DMS53 treated with DMSO at 0.1 percent for 48 hours (cell line): Measurements from ENCODE around the gene ANKRD36.
"Not testable (repeated sequence)": the region's sequence is repeated elsewhere in the genome, so short reads cannot be mapped to it uniquely, and the experiment has no call there.

Experiments
- DNase-seq: peaks from one replicate; lab custom pipeline; 2025; ENCODE audit not compliant: unreplicated experiment; lab: John Stamatoyannopoulos, UW

The ANKRD36 gene

DNA sequence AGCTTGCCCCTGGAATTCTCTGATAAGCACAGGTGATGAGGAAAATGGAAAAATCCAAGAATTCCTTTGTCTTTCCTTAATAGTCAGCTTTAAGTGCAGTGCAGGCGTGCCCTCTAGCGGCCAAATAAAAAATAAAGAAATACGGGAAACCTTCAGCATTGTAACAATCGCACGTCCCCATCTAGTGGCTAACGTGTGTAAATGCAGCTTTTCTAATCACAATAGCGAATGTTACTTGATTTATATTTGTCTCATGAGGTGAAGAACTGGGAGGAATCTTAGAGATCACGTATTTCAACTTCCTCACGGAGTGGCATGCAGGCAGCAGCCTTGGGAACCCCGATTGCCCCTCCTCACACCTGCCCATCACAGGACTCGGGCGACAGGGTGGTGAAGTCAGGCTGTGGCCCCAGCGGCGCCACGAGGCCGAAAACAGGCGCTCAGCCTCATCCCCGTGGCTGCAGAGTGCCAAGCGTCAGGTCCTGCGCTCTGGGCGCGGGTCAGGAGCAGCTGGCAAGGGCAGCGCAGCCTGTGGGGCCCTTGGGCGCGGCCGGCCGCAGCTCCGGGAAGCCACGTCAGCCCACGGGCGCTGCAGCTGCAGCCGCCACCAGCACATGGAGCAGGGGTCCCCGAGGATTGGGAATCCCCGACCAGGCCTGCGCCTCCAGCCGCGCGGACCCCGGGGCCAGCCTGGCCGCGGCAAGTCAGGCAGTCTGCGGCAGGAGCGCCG is 468 bp upstream of the ANKRD36 start:
- DNase-seq = not testable (repeated sequence)

DNA sequence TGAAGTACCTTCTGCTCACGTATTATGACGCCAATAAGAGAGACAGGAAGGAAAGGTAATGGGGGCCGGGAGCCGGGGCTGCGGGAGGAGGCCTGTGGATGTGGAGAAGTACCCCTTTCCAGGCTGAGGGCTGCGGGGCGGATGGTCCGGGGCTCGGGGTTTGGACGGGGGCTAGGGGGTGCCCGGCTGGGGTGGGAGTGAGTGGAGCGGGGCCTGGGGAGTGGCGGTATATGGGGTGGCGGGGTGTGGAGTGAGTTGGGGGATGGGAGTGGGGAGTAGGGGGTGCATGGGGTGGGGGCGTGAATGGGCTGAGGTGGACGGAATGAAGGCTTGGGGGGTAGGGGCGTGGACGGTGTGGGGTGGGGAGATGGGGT is 916 bp downstream of the ANKRD36 start:
- DNase-seq = not testable (repeated sequence)

DNA sequence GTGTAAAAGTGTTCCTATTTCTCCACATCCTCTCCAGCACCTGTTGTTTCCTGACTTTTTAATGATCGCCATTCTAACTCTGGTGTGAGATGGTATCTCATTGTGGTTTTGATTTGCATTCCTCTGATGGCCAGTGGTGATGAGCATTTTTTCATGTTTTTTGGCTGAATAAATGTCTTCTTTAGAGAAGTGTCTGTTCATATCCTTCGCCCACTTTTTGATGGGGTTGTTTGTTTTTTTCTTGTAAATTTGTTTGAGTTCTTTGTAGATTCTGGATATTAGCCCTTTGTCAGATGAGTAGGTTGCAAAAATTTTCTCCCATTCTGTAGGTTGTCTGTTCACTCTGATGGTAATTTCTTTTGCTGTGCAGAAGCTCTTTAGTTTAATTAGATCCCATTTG is 16.1 kb downstream of the ANKRD36 start:
- DNase-seq = not testable (repeated sequence)

DNA sequence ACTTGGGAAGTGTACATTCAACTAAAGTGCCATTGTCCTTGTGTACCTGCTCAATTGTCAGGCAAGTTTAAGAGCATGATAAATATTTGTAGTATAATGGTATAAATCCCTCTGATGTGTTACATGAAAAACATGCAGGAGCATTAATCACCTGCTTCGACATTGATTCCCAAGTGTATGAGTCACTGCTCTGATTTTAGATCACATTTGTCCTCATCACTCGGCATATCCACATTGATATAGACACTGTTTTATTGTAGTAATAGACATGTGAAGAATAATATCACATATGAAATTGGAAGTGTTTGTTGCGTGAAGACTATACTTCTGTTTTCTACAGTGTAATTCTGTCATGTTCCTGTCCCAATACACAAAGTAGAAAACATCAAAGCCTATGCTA is 31.1 kb downstream of the ANKRD36 start:
- DNase-seq = not testable (repeated sequence)

DNA sequence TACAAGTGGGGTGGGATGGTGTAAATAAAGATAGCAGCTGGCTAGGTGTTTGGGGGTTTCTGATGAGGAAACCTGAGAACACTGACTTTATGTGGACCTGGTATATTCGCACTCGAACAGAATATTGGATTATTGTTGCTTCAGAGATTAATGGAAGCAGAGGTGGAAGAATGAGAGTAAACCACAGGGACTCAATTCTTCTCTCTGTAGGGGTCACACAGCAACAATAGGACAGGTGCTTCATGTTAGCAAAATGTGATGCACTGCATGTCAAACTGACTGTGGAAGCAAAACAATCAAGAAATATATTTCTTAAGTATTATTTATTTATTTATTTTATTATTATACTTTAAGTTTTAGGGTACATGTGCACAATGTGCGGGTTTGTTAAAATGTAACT is 53.6 kb downstream of the ANKRD36 start:
- not testable (repeated sequence) for DNase-seq

DNA sequence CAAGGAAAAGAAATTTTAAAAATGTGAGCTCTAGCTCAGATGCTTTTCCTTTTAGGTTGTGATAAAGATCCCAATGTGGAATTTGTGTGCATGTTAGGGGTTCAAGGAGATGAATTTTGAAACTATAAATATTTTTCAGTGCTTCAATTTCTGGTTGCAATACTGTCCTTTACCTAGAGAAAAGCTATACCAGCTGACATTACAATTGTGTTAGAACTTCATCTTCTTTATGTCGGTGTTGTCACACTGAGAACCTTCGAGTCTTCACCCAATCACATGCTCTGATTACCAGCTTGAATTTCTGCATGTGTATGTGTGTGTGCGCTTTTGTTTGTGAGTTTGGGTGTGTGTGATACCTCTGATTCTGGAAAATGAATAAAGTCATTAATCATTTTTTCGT is 55.0 kb downstream of the ANKRD36 start:
- not testable (repeated sequence) for DNase-seq

DNA sequence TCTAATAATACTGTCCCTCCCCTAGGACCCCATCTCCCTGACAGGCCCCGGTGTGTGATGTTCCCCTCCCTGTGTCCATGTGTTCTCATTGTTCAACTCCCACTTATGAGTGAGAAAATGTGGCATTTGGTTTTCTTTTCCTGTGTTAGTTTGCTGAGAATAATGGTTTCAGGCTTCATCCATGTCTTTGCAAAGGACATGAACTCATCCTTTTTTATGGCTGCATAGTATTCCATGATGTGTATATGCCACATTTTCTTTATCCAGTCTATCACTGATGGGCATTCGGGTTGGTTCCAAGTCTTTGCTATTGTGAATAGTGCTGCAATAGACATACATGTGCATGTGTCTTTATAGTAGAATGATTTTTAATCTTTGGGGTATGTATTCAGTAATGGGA is 55.6 kb downstream of the ANKRD36 start:
- DNase-seq = not testable (repeated sequence)

DNA sequence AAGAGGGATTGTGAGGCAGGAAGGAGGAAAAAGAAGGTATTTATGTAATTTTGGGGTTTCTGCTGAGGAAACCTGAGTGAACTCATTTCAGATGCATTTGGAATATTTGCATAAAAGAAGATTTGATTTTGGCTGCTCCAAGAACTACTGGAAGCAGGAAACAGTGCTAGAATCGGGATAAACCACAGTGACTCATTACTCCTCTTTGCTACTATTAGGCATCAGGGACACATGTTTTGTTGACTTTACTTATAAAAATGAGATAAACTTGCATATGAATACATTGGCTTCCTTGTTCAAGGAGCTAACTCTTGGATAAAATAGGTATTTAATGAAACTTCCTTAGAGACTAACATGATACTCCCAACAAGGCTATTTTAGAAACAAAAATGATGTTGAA is 67.4 kb downstream of the ANKRD36 start:
- DNase-seq = not testable (repeated sequence)

DNA sequence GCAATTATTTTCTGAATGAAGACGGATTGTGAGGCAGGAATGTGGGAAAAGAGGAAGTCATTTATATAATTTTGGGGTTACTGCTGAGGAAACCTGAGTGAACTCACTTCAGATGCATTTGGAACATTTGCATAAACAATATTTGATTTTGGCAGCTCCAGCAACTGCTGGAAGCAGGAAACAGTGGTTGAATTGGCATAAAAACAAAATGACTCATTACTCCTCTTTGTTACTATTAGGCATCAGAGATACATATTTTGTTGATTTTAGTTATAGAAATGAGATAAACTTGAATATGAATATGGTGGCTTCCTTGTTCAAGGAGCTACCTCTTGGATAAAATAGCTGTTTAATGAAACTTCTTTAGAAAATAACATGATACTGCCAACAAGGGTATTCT is 82.4 kb downstream of the ANKRD36 start:
- not testable (repeated sequence) for DNase-seq

DNA sequence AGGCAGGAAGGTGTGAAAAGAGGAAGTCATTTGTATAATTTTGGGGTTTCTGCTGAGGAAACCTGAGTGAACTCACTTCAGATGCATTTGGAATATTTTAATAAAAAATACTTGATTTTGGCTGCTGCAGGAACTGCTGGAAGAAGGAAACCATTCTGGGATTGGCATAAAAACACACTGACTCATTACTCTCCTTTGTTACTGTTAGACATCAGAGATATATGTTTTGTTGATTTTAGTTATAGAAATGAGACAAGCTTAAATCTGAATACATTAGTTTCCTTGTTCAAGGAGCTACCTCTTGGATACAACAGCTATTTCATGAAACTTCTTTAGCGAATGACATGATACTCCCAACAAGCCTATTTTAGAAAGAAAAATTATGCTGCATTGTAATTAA is 84.3 kb downstream of the ANKRD36 start:
- DNase-seq = not testable (repeated sequence)

DNA sequence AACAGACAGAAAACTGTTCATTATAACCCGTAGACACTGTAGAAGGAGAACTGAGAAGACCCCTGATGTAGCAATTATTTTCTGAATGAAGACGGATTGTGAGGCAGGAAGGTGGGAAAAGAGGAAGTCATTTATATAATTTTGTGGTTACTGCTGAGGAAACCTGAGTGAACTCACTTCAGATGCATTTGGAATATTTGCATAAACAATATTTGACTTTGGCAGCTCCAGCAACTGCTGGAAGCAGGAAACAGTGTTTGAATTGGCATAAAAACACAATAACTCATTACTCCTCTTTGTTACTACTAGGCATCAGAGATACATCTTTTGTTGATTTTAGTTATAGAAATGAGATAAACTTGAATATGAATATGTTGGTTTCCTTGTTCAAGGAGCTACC is 87.9 kb downstream of the ANKRD36 start:
- DNase-seq = not testable (repeated sequence)

DNA sequence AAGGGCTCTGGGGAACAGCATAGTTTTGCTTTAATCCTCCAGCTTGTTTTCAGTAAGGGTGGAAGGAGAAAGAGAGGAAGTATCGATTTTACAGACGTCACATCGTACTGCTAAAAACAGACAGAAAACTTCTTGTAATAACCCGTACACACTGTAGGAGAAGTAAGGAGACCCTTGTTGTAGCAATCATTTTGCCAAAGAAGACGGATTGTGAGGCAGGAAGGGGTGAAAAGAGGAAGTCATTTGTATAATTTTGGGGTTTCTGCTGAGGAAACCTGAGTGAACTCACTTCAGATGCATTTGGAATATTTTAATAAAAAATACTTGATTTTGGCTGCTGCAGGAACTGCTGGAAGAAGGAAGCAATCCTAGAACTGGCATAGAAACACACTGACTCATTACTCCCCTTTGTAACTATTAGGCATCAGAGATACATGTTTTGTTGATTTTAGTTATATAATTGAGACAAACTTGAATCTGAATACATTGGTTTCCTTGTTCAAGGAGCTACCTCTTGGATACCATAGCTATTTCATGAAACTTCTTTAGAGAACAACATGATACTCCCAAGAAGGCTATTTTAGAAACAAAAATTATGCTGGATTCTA is 89.8 kb downstream of the ANKRD36 start:
- DNase-seq = not testable (repeated sequence)

DNA sequence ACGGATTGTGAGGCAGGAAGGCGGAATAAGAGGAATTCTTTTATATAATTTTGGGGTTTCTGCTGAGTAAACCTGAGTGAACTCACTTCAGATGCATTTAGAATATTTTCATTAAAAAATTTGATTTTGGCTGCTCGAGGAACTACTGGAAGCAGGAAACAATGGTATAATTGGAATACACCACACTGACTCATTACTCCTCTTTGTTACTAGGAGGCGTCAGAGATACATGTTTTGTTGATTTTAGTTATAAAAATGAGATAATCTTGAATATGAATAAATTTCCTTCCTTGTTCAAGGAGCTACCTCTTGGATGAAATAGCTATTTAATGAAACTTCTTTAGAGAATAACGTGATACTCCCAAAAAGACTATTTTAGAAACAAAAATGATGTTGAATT is 97.4 kb downstream of the ANKRD36 start:
- no peak for DNase-seq

DNA sequence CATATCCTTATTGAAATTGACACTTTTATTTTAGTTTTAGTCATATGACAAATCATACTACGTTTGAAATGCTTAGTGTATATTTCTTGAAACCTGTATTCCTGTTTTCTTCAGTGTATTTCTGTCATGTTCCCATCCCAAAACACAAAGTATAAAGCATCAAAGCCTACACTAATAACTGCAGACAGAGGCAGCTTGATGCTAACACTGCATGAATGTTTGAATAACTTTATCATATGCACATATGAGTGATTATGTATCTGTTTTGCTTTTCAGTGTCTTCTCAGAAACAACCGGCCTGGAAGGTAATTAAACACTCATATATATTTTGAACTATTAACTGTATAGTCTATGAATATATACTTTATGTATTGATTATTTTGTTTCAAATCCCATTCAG is 102.1 kb downstream of the ANKRD36 start:
- DNase-seq = not testable (repeated sequence)

DNA sequence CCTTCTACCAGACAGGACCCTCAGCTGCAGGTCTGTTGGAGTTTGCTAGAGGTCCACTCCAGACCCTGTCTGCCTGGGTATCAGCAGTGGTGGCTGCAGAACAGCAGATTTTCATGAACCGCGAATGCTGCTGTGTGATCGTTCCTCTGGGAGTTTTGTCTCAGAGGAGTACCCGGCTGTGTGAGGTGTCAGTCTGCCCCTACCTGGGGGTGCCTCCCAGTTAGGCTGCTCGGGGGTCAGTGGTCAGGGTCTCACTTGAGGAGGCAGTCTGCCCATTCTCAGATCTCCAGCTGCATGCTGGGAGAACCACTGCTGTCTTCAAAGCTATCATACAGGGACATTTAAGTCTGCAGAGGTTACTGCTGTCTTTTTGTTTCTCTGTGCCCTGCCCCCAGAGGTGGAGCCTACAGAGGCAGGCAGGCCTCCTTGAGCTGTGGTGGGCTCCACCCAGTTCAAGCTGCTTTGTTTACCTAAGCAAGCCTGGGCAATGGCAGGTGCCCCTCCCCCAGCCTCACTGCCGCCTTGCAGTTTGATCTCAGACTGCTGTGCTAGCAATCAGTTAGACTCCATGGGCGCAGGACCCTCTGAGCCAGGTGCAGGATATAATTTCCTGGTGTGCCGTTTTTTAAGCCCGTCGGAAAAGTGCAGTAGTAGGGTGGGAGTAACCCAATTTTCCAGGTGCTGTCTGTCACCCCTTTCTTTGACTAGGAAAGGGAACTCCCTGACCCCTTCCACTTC is 118.1 kb downstream of the ANKRD36 start:
- not testable (repeated sequence) for DNase-seq

DNA sequence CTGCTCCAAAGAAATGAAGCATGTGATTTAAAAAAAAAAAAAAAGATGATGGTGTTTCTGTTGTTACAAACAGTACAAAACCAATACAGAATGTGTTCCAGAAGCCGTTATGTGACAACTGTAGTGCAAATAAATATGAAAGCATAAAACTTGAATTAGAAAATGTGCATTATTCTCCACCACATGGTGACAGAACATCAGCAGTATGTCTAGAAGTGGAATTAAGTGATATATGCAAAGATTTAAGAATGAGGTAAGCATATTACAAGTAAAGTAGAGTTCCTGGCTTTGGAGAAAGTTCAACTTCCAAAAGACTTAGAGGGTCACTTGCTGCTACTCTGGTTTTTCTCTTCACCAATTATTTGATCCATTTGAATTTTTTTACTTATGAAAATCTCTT is 120.0 kb downstream of the ANKRD36 start:
- DNase-seq = not testable (repeated sequence)

DNA sequence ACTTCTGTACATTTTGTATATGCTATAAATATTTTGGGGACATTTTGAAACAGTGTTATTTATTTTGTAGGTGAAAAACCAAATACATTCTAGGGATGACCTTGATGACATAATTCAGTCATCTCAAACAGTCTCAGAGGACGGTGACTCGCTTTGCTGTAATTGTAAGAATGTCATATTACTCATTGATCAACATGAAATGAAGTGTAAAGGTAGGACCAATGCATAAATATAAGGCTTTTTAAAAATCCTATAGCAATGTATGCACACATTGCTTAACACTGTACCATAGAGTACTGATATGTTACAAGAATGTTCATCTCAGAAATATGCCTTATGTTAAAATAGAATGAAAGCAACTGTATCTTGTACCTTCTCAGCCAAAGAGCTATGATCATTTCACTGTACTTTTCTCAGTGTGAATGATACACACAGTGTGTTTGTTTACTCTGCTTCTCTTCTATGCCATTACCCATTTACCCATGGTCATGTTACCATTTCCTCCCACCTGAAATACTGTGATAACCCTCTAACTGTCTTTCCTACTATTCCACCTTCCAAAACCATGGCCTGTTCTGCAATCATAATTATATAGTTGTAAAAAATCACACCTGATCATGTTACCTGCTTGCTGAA is 120.8 kb downstream of the ANKRD36 start:
- not testable (repeated sequence) for DNase-seq

DNA sequence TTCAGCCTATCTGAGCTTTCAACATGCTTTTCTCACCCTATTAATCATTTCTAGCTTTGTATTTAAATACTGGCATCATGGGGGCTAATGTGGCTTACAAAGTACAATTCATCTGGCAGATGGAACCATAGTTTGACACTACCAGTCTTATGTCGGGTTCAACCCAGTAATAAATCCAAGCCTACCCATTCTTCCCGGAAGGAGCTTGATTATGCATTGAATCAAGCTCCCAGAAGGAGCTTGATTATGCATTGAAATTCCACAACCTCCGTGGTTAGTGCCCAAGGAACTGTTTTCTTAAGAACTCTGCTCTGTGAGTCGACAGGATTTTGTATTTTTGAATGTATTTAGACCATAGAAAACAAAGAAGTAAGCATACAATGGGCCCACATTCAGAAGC is 148.2 kb downstream of the ANKRD36 start:
- DNase-seq = not testable (repeated sequence)

DNA sequence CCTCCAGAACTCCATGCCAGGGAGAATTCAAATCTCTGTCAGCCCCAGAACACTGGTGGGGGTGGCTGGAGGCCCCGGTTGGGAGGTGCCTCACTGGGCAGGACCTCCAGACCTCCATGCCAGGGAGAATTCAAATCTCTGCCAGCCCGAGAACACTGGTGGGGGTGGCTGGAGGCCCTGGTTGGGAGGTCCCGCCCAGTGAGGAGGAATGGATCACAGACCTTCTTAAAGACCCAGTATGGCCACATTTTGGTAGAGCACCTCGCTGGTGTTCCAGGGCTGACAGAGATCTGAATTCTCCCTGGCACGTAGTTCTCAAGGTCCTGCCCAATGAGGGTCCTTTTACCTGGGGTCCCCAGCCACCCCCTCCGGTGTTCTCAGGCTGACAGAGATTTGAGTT is 153.5 kb downstream of the ANKRD36 start:
- not testable (repeated sequence) for DNase-seq

DNA sequence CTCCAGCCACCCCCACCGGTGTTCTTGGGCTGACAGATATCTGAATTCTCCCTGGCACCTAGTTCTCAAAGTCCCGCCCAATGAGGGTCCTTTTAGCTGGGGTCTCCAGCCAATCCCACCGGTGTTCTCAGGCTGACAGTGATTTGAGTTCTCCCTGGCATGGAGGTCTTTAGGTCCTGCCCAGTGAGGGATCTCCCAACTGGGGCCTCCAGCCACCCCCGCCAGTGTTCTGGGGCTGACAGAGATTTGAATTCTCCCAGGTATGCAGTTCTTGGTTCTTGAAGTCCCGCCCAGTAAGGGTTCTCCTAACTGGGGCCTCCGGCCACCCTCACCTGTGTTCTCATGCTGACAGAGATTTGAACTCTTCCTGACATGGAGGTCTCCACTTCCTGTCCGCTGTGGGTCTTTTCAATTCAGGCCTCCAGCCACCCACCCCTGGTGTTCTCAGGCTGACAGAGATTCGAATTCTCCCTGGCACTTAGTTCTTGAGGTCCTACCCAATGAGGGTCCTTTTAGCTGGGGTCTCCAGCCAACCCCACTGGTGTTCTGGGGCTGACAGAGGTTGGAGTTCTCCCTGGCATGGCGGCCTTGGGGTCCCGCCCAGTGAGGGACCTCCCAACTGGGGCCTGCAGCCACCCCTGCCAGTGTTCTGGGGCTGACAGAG is 154.6 kb downstream of the ANKRD36 start:
- no peak for DNase-seq

DNA sequence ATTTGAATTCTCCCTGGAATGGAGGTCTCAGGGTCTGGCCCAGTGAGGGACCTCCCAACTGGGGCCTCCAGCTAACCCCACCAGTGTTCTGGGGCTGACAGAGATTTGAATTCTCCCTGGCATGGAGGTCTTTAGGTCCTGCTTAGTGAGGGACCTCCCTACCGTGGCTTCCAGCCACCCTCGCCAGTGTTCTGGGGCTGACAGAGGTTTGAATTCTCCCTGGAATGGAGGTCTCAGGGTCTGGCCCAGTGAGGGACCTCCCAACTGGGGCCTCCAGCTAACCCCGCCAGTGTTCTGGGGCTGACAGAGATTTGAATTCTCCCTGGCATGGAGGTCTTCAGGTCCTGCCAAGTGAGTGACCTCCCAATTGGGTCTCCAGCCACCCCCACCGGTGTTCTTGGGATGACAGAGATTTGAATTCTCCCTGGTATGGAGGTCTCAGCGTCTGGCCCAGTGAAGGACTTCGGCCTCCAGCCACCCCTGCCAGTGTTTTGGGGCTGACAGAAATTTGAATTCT is 155.2 kb downstream of the ANKRD36 start:
- not testable (repeated sequence) for DNase-seq
